Right ventricle myocardium superior (tissue), 1 donor: Measurements from ENCODE around the gene TMEM219. TPM values are rescaled to one million over a fixed set of nuclear protein-coding genes. Genes with fewer than 3 reads are reported as not detected.
A peak's percentile ranks its signal among the peaks of the same experiment; 100 is the strongest.
"Not testable (repeated sequence)": the region's sequence is repeated elsewhere in the genome, so short reads cannot be mapped to it uniquely, and the experiment has no call there.

Experiments
- ATAC-seq: fragments of 200-7000 bp; cut with Tn5 transposase; one replicate; pipeline ENCODE4 v1.9.1; 2020; ENCODE audit warnings: mild to moderate bottlenecking; ENCODE audit not compliant: poor library complexity
- DNase-seq: peaks from one replicate; pipeline ENCODE4 v3.0.0-alpha.2; 2020
- intact Hi-C: fragments of 100-400 bp; cut with DNase I; formaldehyde crosslinking; loops from one replicate; pipeline ENCODE4 v1.11.2; 2022
- total RNA-seq: library from RNA; stranded (reverse); fragmentation: NEBNext Ultra II Directional; extraction: Animal tissue kit (Norgen Biotek cat#: 25700); gene quantifications from one replicate; pipeline ENCODE4 v1.2.1, GENCODE V29; 2021
- donor health status: DM: no; HTN: yes; CAD: no; lungs with severe emphysema.

Gene TMEM219
- total RNA-seq, 1 donor from 2014 or later: 70.6 TPM

DNA sequence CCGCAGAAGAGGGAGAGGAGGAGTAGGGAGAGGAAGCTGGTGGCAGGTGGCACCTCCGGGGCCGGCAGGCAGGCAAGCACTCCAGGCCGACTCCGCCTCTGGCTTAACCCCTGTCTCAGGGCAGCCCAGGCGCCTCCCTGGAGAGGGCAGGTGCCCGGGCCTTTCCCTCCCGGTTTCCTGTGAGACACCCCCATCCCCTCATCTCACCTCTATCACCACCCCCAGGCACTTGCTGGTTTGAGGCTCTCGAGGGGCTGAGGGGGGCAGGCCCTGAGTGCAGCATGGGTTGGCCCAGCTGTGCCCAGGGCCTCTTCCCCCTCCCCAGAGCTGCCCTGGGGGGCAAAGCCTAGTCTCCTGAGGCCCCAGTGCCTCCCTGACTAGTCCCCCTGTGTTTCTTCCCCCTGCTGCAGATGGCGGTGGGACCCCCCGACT lies 42.9 kb downstream of the TMEM219 start:
- ATAC-seq (peak; percentile 6), DNase-seq (peak; percentile 32)
- intact Hi-C loops: loop anchor here (5.0 to 10.0 kb wide), 2 partner anchors 78 to 130 kb away; partner anchors contain the start of gene KCTD13

DNA sequence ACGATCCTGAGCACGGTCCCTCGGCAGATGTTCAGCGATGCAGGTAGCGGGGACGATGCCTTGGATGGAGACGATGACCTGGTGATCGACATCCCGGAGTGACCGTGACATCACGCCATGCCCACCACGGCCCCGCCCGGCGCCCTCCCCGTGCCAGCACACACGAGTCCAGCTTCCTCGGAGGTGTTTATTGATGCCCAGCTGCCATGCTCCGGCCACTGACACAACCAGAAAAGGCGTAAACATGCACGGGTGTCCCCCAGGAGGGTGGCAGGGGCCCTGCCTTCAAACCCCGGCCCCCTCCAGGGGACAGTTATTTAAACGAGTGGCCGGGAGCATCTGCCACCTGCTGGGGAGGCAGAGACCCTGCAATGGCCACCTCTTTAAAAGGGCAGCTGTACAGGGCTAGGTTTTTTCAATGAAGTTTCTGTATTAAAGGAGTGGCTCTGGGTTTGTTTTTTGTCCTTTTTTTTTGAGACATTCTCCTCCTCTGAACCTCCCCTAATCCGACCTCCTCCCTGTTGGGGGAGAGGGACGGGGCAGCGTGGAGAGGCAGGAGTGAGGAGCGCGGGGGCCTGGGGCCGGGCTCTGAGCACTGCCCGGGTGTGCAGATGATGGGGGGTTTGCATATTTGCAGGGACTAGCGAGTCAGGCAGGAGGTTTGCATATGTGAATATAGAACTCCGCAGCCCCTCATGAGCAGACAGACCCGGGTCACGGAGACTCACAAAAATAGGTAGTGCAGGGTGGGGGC lies 43.6 kb downstream of the TMEM219 start:
- ATAC-seq (peak; percentile 62), DNase-seq (no peak)
- intact Hi-C loops: loop anchor here (5.0 to 10.0 kb wide), 2 partner anchors 78 to 131 kb away; partner anchors contain the start of gene KCTD13

DNA sequence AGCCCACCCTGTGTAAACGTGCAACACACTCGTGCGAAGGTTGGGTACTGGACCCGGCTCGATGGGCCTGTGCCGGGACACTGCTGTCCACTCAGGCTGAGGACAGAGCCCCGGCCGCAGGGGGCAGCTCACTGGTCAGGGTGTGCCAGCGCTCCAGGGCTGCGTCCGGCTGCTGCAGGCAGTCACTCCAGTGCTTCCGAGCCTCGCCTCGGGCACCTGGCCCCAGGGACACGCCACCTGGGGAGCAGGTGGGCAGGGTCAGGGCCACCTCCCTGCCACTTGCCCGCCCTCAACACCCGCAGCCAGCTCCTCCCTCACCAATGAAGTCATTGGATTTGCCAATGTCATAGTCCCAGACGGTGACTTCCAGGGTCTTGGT lies 44.2 kb downstream of the TMEM219 start:
- ATAC-seq (no peak), DNase-seq (no peak)
- intact Hi-C loops: loop anchor here (5.0 to 10.0 kb wide), 2 partner anchors 79 to 131 kb away; partner anchors contain the start of gene KCTD13

DNA sequence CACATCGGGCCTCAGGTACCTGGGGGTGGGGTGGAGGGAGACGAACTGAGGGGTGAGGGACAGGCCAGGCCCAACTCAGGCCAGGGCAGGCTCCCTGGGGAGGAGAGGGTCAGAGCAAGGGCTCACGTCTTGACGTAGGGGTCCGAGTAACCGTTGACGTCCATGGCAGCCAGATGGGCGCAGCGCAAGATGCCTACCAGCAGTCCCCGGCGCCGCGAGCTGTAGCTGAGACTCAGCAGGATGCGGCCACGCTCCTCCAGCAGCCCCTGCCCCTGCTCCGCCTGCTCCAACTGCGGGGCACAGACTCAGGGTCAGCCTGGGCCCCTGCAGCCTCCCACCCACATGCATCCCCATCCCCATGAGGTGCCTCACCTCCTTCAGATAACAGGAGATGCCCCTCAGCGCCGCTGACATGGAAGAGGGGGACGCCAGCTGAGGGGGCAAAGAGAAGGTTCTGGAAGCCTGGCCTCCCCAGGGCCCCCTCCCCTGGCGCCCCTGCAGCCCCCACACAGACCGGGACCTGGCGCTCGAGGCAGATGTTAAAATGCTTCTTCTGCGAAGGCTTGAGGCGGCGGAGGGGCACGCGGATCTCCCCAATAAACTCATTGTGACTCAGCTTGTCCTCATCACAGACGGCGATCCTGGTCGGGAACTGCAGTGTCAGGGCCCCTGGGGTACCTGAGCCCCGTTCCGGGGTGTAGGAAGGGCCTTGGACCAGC lies 44.9 kb downstream of the TMEM219 start:
- DNase-seq: no peak
- intact Hi-C loops: loop anchor here (5.0 to 10.0 kb wide), 2 partner anchors 80 to 132 kb away; partner anchors contain the start of gene KCTD13
- no peak for ATAC-seq

DNA sequence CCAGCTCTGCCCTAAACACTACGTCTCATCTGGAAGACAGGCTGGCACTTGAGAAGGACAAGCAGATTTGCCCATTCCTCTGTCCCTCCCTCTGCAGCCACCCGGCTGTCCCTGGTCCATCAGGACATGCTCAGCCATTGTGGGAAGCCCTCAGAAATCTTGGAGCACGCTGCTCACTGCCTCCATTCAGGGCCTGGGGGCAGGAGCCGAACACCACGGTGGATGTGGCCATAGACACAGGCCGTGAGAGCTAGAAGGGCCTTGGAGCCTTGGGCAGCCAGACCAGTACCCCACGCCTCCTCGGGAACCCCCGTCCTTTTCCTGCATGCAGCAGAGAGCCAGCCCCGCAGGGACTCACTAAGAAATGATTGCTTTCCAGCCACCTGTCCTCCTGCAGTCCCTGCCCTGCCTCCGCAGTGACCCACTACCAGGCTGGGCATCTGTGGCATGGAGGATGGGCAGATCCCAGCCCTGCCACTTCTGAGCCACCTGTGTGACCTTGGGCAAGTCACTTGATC lies 45.6 kb downstream of the TMEM219 start:
- DNase-seq: no peak
- intact Hi-C loops: loop anchor here (5.0 to 10.0 kb wide), 2 partner anchors 80 to 133 kb away; partner anchors contain the start of gene KCTD13
- ATAC-seq: no peak

DNA sequence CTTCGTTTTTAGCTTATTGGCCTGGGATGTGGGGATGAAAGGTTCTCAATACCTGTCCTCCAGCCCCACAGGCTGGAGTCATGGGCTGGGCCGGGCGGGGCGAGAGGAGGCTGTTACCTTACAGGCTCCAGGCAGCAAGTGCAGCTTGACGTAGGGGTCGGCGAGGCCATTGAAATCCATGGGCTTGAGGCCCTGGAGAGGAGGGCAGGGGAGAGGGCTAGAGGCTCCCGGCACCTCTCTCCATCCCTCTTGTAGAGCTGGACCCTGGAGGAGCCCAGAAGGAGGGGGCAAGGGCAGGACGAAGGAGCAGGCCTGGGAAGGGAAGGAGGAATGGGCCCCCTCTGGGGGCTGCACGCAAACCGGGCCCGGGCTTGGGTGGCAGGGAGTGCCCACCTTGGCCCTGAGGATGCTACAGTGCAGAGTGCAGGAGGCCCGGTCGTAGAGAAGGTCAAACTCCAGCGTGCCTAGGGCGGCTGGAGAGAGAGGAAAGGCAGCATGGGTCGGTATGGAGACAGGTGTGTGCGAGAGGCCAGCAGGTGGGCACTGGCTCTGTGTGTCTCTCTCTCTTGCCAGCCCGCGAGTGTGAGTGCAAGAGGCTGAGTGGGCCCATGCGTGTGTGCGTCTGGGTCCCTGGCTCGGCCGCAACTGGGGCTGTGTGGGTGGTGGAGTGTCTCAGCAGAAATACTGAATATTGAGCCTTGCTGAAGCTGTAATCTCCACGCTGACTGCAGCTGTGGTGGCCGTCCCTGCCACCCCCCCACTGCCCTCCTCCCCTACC lies 47.4 kb downstream of the TMEM219 start:
- DNase-seq (no peak), ATAC-seq (no peak)
- intact Hi-C loops: loop anchor here (5.0 to 10.0 kb wide), 2 partner anchors 82 to 134 kb away; partner anchors contain the start of gene KCTD13

DNA sequence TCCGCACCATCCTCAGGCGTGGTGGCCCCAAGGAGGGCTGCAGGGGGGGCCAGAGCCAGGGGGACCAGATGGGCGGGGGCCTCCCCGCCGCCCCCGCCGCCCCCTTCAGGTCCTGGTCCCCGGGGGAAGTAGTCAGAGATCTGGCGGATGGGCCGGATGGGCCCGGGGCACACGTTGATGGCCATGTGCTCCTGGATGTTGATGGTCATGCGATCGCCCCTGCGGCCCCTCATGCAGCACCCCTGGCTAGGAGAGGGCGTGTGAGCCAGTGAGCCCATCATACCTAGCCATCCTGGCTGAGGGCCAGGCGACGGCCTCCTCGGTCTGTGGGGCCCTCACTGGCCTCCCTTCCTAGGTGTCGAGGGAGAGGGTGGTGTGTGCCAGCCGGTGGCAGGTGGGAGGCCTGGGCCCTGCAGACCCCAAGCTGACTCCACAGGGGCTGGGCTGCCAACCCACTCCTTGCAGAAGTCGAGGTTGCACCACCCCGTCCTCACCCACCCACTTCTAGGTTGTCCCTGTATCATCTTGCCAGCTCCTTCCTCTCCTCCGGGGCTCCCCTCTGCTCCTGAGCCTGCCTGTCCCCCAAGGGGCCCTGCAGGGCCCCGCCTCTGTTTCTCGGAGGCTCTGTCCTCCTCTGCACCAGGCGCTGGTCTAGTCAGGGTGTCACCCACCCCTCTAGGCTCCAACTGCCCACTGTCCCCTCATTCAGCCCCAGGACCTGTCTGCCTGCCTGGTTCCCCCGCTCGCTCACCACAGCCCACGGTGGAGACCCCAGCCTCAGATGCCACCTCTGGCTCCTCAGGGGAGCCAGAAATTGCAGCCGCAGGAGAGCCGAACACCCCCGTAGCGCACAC lies 48.3 kb downstream of the TMEM219 start:
- intact Hi-C loops: loop anchor here (5.0 to 10.0 kb wide), 2 partner anchors 83 to 135 kb away; partner anchors contain the start of gene KCTD13
- ATAC-seq: no peak
- DNase-seq: no peak

DNA sequence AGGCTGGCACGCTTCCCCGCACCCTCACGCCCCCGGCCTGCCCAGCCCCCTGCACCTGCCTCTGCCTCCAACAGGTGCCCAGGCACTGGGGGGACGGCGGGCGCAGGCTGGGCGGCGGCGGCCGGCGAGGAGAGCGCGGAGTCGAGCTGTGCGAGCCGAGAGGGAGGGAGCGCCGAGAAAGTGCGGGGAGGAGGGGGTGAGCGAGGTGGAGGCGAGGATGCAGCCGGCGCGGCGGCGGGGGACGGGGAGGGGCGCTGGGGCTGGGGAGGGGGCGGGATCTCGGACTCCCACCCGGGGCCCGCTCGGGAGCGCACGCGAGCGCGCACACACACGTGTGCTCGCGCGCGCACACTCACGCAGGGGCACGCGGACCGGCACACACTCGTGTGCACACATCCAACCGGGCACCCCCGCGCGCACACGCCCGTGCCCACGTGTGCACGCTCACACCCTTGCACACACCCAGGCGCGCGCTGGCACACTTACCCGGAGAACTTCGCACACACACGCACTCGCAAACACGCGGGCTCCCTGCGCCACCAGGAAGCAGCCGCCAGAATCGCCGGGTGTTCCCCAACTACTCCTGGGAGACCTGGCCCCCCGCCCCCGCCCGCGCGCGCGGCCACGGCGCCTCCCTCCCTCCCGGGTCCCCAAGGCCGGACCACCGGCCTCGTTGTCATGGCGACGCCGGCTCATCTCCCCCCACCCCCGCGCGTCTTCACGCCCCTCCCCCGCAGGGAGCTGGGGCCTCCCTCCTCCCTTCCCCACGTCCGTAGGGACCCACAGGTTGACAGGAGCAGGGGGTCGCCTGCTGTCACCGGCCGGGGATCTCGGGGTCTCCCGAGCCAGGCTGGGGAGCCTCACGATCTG lies 49.2 kb downstream of the TMEM219 start, which contains the start of gene DOC2A:
DOC2A (minus strand) TSS at position 184 of the 870 bp plus-strand sequence. CDS start 805 bp downstream, outside the sequence.
- intact Hi-C loops: no loop called here
- ATAC-seq: no peak
- DNase-seq: no peak

DNA sequence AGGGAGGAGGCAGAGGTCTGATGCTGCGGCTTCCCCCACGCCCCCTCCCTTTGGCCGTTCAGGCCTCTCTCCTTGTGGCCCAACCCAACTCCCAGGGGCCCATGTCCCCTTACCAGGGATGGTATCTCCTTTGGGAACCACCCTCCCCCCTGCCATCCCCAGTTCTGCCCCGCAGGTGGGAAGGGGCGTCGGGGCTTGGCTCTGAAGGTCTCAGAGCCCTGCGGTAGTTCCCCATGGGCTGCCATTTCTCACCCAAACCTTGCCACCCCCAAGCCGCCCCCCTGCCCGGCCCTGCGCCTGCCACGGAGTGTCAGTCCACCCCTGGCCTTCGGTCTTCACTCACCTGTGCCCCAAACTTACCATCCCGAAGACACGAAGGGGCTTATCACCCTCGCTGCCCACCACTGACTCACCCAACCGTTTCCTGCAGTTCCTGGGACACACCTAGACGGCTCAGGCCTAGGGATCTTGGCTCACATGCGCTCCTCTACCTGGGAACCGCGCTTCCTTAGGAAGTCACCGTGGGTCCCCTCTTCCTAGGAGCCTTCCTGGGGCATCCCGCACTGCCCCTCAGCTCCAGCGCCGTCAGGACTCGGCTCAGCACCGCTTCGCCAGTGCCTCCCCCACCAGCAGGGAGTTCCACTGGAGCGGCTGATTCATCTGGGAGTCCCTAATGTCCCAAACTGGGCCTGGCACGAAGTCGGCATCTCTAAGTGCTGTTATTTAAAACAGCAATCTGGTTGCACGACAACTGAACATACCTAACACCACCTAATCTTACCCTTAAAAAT lies 50.0 kb downstream of the TMEM219 start:
- ATAC-seq (no peak), DNase-seq (no peak)
- intact Hi-C loops: no loop called here

DNA sequence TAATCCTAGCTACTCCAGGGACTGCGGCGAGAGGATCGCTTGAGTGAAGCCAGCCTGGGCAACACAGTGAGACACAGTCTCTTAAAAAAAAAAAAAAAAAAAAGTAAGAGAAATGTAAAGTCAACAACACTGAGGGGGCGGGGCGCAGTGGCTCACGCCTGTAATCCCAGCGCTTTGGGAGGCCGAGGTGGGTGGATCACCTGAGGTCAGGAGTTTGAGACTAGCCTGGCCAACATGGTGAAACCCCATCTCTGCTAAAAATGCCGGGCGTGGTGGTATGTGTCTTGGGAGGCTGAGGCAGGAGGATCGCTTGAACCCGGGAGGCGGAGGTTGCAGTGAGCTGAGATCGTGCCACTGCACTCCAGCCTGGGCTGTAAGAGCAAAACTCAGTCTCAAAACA lies 50.7 kb downstream of the TMEM219 start:
- ATAC-seq, DNase-seq, intact Hi-C loops: not testable (repeated sequence)

DNA sequence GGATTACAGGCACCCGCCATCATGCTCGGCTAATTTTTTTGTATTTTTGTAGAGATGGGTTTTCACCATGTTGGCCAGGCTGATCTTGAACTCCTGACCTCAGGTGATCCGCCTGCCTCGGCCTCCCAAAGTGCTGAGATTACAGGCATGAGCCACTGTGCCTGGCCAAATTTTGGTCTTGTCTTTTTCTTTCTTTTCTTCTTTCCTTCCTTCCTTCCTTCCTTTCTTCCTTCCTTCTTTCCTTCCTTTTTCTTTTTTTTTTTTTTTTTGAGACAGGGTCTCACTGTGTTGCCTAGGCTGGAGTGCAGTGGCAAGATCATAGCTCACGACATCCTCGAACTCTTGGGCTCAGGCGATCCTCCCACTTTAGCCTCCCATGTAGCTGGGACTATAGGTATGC lies 53.6 kb downstream of the TMEM219 start:
- intact Hi-C loops, ATAC-seq, DNase-seq: not testable (repeated sequence)

DNA sequence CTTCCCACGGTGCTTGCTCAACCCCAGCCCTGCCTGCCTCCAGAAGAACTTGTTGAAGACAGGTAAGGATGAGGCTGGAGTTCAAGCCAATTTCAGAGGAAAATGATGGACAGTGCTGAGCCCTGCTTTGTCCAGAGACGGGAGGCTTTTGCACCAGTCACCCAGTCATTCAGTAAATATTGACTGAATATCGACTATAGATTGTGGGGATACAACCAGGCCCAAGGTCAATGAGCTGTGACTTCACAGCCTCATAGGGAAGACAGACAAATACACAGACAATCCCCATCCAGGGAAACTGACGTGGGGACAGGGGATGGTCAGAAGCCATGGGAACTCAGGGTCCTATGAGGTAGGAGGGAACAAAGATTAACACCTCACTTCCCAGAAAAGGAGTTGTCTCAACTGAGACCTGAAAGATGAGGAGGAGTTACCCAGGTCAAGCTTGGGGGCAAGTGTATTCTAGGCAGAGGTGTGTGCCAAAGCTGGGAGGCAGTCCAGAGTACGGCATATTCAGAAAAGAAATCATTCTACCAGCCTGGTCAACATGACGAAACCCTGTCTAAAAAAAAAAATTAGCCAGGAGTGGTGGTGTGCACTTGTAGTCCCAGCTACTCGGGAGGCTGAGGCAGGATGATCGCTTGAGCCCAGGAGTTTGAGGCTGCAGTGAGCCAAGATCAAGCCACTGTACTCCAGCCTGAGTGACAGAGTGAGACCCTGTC lies 54.8 kb downstream of the TMEM219 start:
- intact Hi-C loops: no loop called here
- no peak for DNase-seq

DNA sequence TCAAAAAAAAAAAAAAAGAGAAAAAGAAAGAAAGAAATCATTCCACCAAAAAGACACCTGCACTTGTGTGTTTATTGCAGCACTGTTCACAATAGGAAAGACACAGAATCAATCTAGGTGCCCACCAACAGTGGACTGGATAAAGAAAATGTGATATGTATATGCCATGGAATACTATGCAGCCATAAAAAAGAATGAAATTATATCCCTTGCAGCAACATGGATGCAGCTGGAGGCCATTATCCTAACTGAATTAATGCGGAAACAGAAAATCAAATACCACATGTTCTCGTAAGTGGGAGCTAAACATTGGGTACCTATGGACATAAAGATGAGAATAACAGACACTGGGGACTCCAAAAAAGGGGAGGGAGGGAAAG lies 55.4 kb downstream of the TMEM219 start:
- intact Hi-C loops: no loop called here
- DNase-seq (no peak), ATAC-seq (no peak)

More for the DNA sequence above, 54.8 kb downstream of the TMEM219 start:
- ATAC-seq: no peak

DNA sequence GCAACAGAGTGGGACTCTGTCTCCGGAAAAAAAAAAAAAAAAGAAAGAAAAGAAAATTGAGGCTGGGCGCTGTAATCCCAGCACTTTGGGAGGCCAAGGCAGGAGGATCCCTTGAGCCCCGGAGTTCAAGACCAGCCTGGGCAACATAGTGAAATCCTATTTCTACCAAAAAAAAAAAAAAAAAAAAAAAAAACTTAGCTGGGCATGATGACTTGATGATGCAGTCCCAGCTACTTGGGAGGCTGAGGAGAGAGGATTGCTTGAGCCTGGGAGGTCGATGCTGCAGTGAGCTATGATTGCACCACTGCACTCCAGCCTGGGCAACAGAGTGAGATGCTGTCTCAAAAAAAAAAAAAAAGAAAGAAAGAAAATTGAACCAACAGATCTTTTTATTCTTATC lies 56.1 kb downstream of the TMEM219 start:
- DNase-seq, intact Hi-C loops, ATAC-seq: not testable (repeated sequence)

DNA sequence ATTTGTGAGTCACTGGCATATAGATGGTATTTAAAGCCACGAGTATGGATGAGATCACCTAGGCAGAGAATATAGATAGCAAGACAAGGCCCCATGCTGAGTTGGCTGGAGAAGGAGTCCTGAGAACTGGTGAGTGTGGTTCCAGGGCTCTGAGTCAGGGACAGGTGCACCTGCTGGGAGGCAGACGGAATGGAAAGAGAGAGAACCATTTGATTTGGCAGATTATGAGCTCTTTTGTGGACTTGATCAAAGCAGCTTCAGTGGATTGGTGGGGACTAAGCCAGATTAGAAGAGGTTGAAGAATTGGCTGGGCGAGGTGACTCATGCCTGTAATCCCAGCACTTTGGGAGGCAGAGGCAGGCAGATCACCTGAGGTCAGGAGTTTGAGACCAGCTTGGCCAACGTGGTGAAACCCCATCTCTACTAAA lies 56.9 kb downstream of the TMEM219 start:
- no peak for DNase-seq
- intact Hi-C loops: no loop called here
- ATAC-seq: no peak
